ENCODE results near the gene TCOF1.

The TCOF1 gene

GRCh38 chr5:150319484-150319790 lies 38.1 kb upstream of the TCOF1 start:
- no peaks in the 10 kb centered on the region for H3K27me3 ChIP-seq (ENCODE audit: control insufficient read depth in 3 of 3, insufficient read depth in 3 of 3, low read depth in 1 of 3, low read length in 3 of 3)
- WGBS, 2 donors (ENCODE audit: extremely low coverage in 2 of 2, insufficient read length in 2 of 2, insufficient replicate concordance in 1 of 2), result no CpG with 5 or more reads among the region's 6 CpGs
- H3K79me1 ChIP-seq (ENCODE audit: low read depth, low read length), result no peaks in the 10 kb centered on the region
- no peak overlapping the region for H3K23ac ChIP-seq (ENCODE audit: low read depth, low read length, poor library complexity)
- no peak overlapping the region for H3K4ac ChIP-seq (ENCODE audit: low read length)
- no peak overlapping the region for H3K27ac ChIP-seq (replicated peaks; ENCODE audit: low read length)
- H2BK5ac ChIP-seq (ENCODE audit: low read length), result no peak overlapping the region
- no peak overlapping the region for H3K9ac ChIP-seq (ENCODE audit: low read depth, low read length, poor library complexity)
- no peak for DNase-seq (ENCODE audit: low spot score)
- H2BK120ac ChIP-seq (ENCODE audit: low read depth, low read length), result no peak overlapping the region
- H3K14ac ChIP-seq (ENCODE audit: low read length), result no peak overlapping the region
- no peak overlapping the region for H3K4me2 ChIP-seq (ENCODE audit: insufficient read depth, low read length, poor library complexity, severe bottlenecking)
- H4K91ac ChIP-seq (ENCODE audit: low read depth, low read length, poor library complexity), result no peak overlapping the region
- H3K4me1 ChIP-seq (ENCODE audit: control insufficient read depth in 2 of 2, insufficient read depth in 1 of 2, low read depth in 1 of 2, low read length in 2 of 2), result peaks cover 24 to 33% of the 10 kb centered on the region in 2 donors
- no peak overlapping the region for H3K4me3 ChIP-seq (ENCODE audit: low read length in 2 of 2)
- H2BK12ac ChIP-seq (ENCODE audit: low read length), result no peak overlapping the region
- H2BK15ac ChIP-seq (ENCODE audit: low read length), result no peak overlapping the region
- peak overlapping the region; percentile 51 for H2AK5ac ChIP-seq (ENCODE audit: low read depth, low read length)
- H3K18ac ChIP-seq (ENCODE audit: low read length), result peak overlapping the region; percentile 38
- no peaks in the 10 kb centered on the region for H3K9me3 ChIP-seq (replicated peaks in 1 of 2; ENCODE audit: control insufficient read depth in 2 of 2, insufficient read depth in 1 of 2, low read depth in 1 of 2, low read length in 2 of 2)
- H2AFZ ChIP-seq (ENCODE audit: low read length), result peak overlapping the region; percentile 3
- no peaks in the 10 kb centered on the region for H3K36me3 ChIP-seq (replicated peaks in 1 of 2; ENCODE audit: control insufficient read depth in 2 of 2, insufficient read depth in 2 of 2, low read length in 2 of 2)
- H4K8ac ChIP-seq (ENCODE audit: low read depth, low read length), result no peak overlapping the region

GRCh38 chr5:150320044-150320613 lies 37.4 kb upstream of the TCOF1 start:
- Histone ChIP-seq H3K4me1 (ENCODE audit: control insufficient read depth in 2 of 2, insufficient read depth in 1 of 2, low read depth in 1 of 2, low read length in 2 of 2) (peaks cover 24 to 33% of the 10 kb centered on the region in 2 donors), H2BK120ac (ENCODE audit: low read depth, low read length) (no peak overlapping the region), H3K27ac (replicated peaks; ENCODE audit: low read length) (peak overlapping the region; percentile 42), H3K27me3 (ENCODE audit: control insufficient read depth in 3 of 3, insufficient read depth in 3 of 3, low read depth in 1 of 3, low read length in 3 of 3) (no peaks in the 10 kb centered on the region), H3K79me1 (ENCODE audit: low read depth, low read length) (no peaks in the 10 kb centered on the region), H3K9ac (ENCODE audit: low read depth, low read length, poor library complexity) (no peak overlapping the region), H2AK5ac (ENCODE audit: low read depth, low read length) (no peak overlapping the region), H3K4me2 (ENCODE audit: insufficient read depth, low read length, poor library complexity, severe bottlenecking) (no peak overlapping the region), H4K8ac (ENCODE audit: low read depth, low read length) (no peak overlapping the region), H3K23ac (ENCODE audit: low read depth, low read length, poor library complexity) (no peak overlapping the region), H3K4me3 (ENCODE audit: low read length in 2 of 2) (no peak overlapping the region), H2AFZ (ENCODE audit: low read length) (peak overlapping the region; percentile 40), H2BK12ac (ENCODE audit: low read length) (no peak overlapping the region), H3K4ac (ENCODE audit: low read length) (no peak overlapping the region), H2BK15ac (ENCODE audit: low read length) (no peak overlapping the region), H4K91ac (ENCODE audit: low read depth, low read length, poor library complexity) (no peak overlapping the region), H3K9me3 (replicated peaks in 1 of 2; ENCODE audit: control insufficient read depth in 2 of 2, insufficient read depth in 1 of 2, low read depth in 1 of 2, low read length in 2 of 2) (no peaks in the 10 kb centered on the region), H3K36me3 (replicated peaks in 1 of 2; ENCODE audit: control insufficient read depth in 2 of 2, insufficient read depth in 2 of 2, low read length in 2 of 2) (no peaks in the 10 kb centered on the region), H3K18ac (ENCODE audit: low read length) (no peak overlapping the region), H3K14ac (ENCODE audit: low read length) (no peak overlapping the region), H2BK5ac (ENCODE audit: low read length) (no peak overlapping the region)
- WGBS, 2 donors (ENCODE audit: extremely low coverage in 2 of 2, insufficient read length in 2 of 2, insufficient replicate concordance in 1 of 2), result no CpG with 5 or more reads among the region's 2 CpGs
- no peak for DNase-seq (ENCODE audit: low spot score)

GRCh38 chr5:150321211-150321610 lies 36.3 kb upstream of the TCOF1 start:
- Histone ChIP-seq H3K4me3 (ENCODE audit: low read length in 2 of 2) (no peak overlapping the region), H3K27ac (replicated peaks; ENCODE audit: low read length) (no peak overlapping the region), H3K27me3 (ENCODE audit: control insufficient read depth in 3 of 3, insufficient read depth in 3 of 3, low read depth in 1 of 3, low read length in 3 of 3) (no peaks in the 10 kb centered on the region), H3K4ac (ENCODE audit: low read length) (no peak overlapping the region), H3K18ac (ENCODE audit: low read length) (no peak overlapping the region), H2AFZ (ENCODE audit: low read length) (no peak overlapping the region), H3K79me1 (ENCODE audit: low read depth, low read length) (no peaks in the 10 kb centered on the region), H3K9me3 (replicated peaks in 1 of 2; ENCODE audit: control insufficient read depth in 2 of 2, insufficient read depth in 1 of 2, low read depth in 1 of 2, low read length in 2 of 2) (no peaks in the 10 kb centered on the region), H3K36me3 (replicated peaks in 1 of 2; ENCODE audit: control insufficient read depth in 2 of 2, insufficient read depth in 2 of 2, low read length in 2 of 2) (no peaks in the 10 kb centered on the region), H4K91ac (ENCODE audit: low read depth, low read length, poor library complexity) (no peak overlapping the region), H2BK120ac (ENCODE audit: low read depth, low read length) (no peak overlapping the region), H2BK15ac (ENCODE audit: low read length) (no peak overlapping the region), H2BK12ac (ENCODE audit: low read length) (no peak overlapping the region), H2AK5ac (ENCODE audit: low read depth, low read length) (no peak overlapping the region), H3K14ac (ENCODE audit: low read length) (no peak overlapping the region), H3K9ac (ENCODE audit: low read depth, low read length, poor library complexity) (no peak overlapping the region), H2BK5ac (ENCODE audit: low read length) (no peak overlapping the region), H4K8ac (ENCODE audit: low read depth, low read length) (no peak overlapping the region), H3K4me1 (ENCODE audit: control insufficient read depth in 2 of 2, insufficient read depth in 1 of 2, low read depth in 1 of 2, low read length in 2 of 2) (peaks cover 24 to 33% of the 10 kb centered on the region in 2 donors), H3K4me2 (ENCODE audit: insufficient read depth, low read length, poor library complexity, severe bottlenecking) (no peak overlapping the region), H3K23ac (ENCODE audit: low read depth, low read length, poor library complexity) (no peak overlapping the region)
- no peak for DNase-seq (ENCODE audit: low spot score)
- WGBS, 2 donors (ENCODE audit: extremely low coverage in 2 of 2, insufficient read length in 2 of 2, insufficient replicate concordance in 1 of 2), result no CpG with 5 or more reads among the region's 1 CpG

GRCh38 chr5:150321784-150322183 lies 35.7 kb upstream of the TCOF1 start:
- Histone ChIP-seq H3K9ac (ENCODE audit: low read depth, low read length, poor library complexity) (no peak overlapping the region), H3K27ac (replicated peaks; ENCODE audit: low read length) (no peak overlapping the region), H3K4me1 (ENCODE audit: control insufficient read depth in 2 of 2, insufficient read depth in 1 of 2, low read depth in 1 of 2, low read length in 2 of 2) (peaks cover 28 to 36% of the 10 kb centered on the region in 2 donors), H3K4me2 (ENCODE audit: insufficient read depth, low read length, poor library complexity, severe bottlenecking) (no peak overlapping the region), H3K27me3 (ENCODE audit: control insufficient read depth in 3 of 3, insufficient read depth in 3 of 3, low read depth in 1 of 3, low read length in 3 of 3) (no peaks in the 10 kb centered on the region), H4K91ac (ENCODE audit: low read depth, low read length, poor library complexity) (no peak overlapping the region), H2AFZ (ENCODE audit: low read length) (no peak overlapping the region), H2BK12ac (ENCODE audit: low read length) (no peak overlapping the region), H2BK15ac (ENCODE audit: low read length) (no peak overlapping the region), H3K14ac (ENCODE audit: low read length) (no peak overlapping the region), H3K79me1 (ENCODE audit: low read depth, low read length) (no peaks in the 10 kb centered on the region), H3K18ac (ENCODE audit: low read length) (no peak overlapping the region), H4K8ac (ENCODE audit: low read depth, low read length) (no peak overlapping the region), H2BK5ac (ENCODE audit: low read length) (no peak overlapping the region), H3K4me3 (ENCODE audit: low read length in 2 of 2) (no peak overlapping the region), H2BK120ac (ENCODE audit: low read depth, low read length) (no peak overlapping the region), H3K4ac (ENCODE audit: low read length) (no peak overlapping the region), H3K36me3 (replicated peaks in 1 of 2; ENCODE audit: control insufficient read depth in 2 of 2, insufficient read depth in 2 of 2, low read length in 2 of 2) (no peaks in the 10 kb centered on the region), H3K23ac (ENCODE audit: low read depth, low read length, poor library complexity) (no peak overlapping the region), H3K9me3 (replicated peaks in 1 of 2; ENCODE audit: control insufficient read depth in 2 of 2, insufficient read depth in 1 of 2, low read depth in 1 of 2, low read length in 2 of 2) (no peaks in the 10 kb centered on the region), H2AK5ac (ENCODE audit: low read depth, low read length) (no peak overlapping the region)
- no CpG with 5 or more reads among the region's 1 CpG for WGBS, 2 donors (ENCODE audit: extremely low coverage in 2 of 2, insufficient read length in 2 of 2, insufficient replicate concordance in 1 of 2)
- DNase-seq (ENCODE audit: low spot score), result no peak
